Stimulated activated CD8-positive, alpha-beta memory T cell treated with anti-CD3 and anti-CD28 coated beads, Interleukin-15, amount 100 ng/mL, for 24 hours (primary cell): ENCODE data around the gene ATP10B.

Experiments used
- DNase-seq: peaks from one replicate; pipeline ENCODE4 v3.0.0-alpha.2; 2020; ENCODE audit warnings: low read depth

The ATP10B gene

GRCh38 chr5:160679567-160680309 is 172.3 kb downstream of the ATP10B start:
- DNase-seq, result no peak

- DNase-seq, result no peak
These were observed 176.0 kb downstream of the ATP10B start for GRCh38 chr5:160675988-160676387.

GRCh38 chr5:160674901-160675300 is 177.1 kb downstream of the ATP10B start:
- DNase-seq, result no peak

GRCh38 chr5:160672521-160672920 is 179.5 kb downstream of the ATP10B start:
- no peak for DNase-seq

- no peak for DNase-seq
These were observed 183.7 kb downstream of the ATP10B start for GRCh38 chr5:160668356-160668755.

GRCh38 chr5:160667160-160667559 is 184.9 kb downstream of the ATP10B start:
- DNase-seq, result no peak

- no peak for DNase-seq
These were observed 186.6 kb downstream of the ATP10B start for GRCh38 chr5:160665460-160665859.

- no peak for DNase-seq
These were observed 191.9 kb downstream of the ATP10B start for GRCh38 chr5:160660132-160660531.

- DNase-seq, result no peak
These were observed 194.2 kb downstream of the ATP10B start for GRCh38 chr5:160657622-160658458.

- DNase-seq, result no peak
These were observed 194.9 kb downstream of the ATP10B start for GRCh38 chr5:160657068-160657507.

- DNase-seq, result no peak
These were observed 196.3 kb downstream of the ATP10B start for GRCh38 chr5:160655717-160656116.

GRCh38 chr5:160651692-160652645 is 200.0 kb downstream of the ATP10B start:
- no peak for DNase-seq

- no peak for DNase-seq
These were observed 202.7 kb downstream of the ATP10B start for GRCh38 chr5:160649304-160649703.

- no peak for DNase-seq
These were observed 206.0 kb downstream of the ATP10B start for GRCh38 chr5:160646033-160646432.

- no peak for DNase-seq
These were observed 208.3 kb downstream of the ATP10B start for GRCh38 chr5:160643616-160644240.

GRCh38 chr5:160641405-160641804 is 210.6 kb downstream of the ATP10B start:
- no peak for DNase-seq

GRCh38 chr5:160640406-160640805 is 211.6 kb downstream of the ATP10B start:
- no peak for DNase-seq

- no peak for DNase-seq
These were observed 213.8 kb downstream of the ATP10B start for GRCh38 chr5:160638161-160638742.

- no peak for DNase-seq
These were observed 214.5 kb downstream of the ATP10B start for GRCh38 chr5:160637357-160638090.

GRCh38 chr5:160635663-160636062 is 216.3 kb downstream of the ATP10B start:
- DNase-seq, result no peak

GRCh38 chr5:160635046-160635445 is 217.0 kb downstream of the ATP10B start:
- no peak for DNase-seq
